HFFc6 (cell line): ENCODE results near the gene GOPC. TPM values are rescaled to one million over a fixed set of nuclear protein-coding genes. Genes with fewer than 3 reads are reported as not detected.

Experiments
- DNase-seq: peaks from one replicate; pipeline ENCODE4 v3.0.0-alpha.2; 2018
- H3K27ac Mint-ChIP-seq: 2 replicates; pipeline ENCODE4 v1.8.0; 2020; ENCODE audit warnings: mild to moderate bottlenecking, mixed read lengths
- H3K27me3 Mint-ChIP-seq: 2 replicates; pipeline ENCODE4 v1.8.0; 2021; ENCODE audit warnings: mild to moderate bottlenecking, moderate library complexity, mixed read lengths; ENCODE audit not compliant: insufficient read depth
- H3K36me3 Mint-ChIP-seq: 2 replicates; pipeline ENCODE4 v1.8.0; 2021; ENCODE audit warnings: low read depth, mixed read lengths
- H3K4me1 Mint-ChIP-seq: 2 replicates; pipeline ENCODE4 v1.8.0; 2020; ENCODE audit warnings: low read depth, mixed read lengths
- H3K4me3 Mint-ChIP-seq: 2 replicates; pipeline ENCODE4 v1.8.0; 2020; ENCODE audit warnings: mild to moderate bottlenecking, moderate library complexity, mixed read lengths
- H3K9me3 Mint-ChIP-seq: 2 replicates; pipeline ENCODE4 v1.8.0; 2020; ENCODE audit warnings: mild to moderate bottlenecking, mixed read lengths
- CTCF ChIP-seq: fragments of 200-600 bp; sonication (generic); IDR thresholded peaks from 2 replicates; pipeline ENCODE4 v1.5.0; 2021; ENCODE audit warnings: antibody characterized with exemption, mild to moderate bottlenecking
- total RNA-seq, 6 experiments: library from RNA; stranded (reverse); fragmentation: NEBNext Ultra II Directional; extraction: Animal tissue kit (Norgen Biotek cat#: 25700); gene quantifications; 2 replicates in 1 of 6; 3 replicates in 5 of 6; pipeline ENCODE4 v1.2.3, GENCODE V29; 2021

GOPC gene
- total RNA-seq, 6 experiments from 2014 or later: 40.5 to 51.8 (median 45.4) TPM

GRCh38 chr6:117568831-117569410 lies 33.4 kb downstream of the GOPC start:
- Mint-ChIP-seq H3K4me3 (no peak overlapping the region), H3K4me1 (no peaks in the 10 kb centered on the region), H3K27ac (no peak overlapping the region), H3K9me3 (no peaks in the 10 kb centered on the region), H3K27me3 (no peaks in the 10 kb centered on the region), H3K36me3 (peaks cover 17% of the 10 kb centered on the region)
- no peak for DNase-seq
- TF ChIP-seq CTCF: no peak

GRCh38 chr6:117568247-117568646 lies 34.1 kb downstream of the GOPC start:
- no peaks in the 10 kb centered on the region for H3K27me3 Mint-ChIP-seq
- no peaks in the 10 kb centered on the region for H3K9me3 Mint-ChIP-seq
- peaks cover 14% of the 10 kb centered on the region for H3K36me3 Mint-ChIP-seq
- no peak overlapping the region for H3K27ac Mint-ChIP-seq
- TF ChIP-seq CTCF: no peak
- H3K4me1 Mint-ChIP-seq: peaks cover under 1% of the 10 kb centered on the region
- DNase-seq: no peak
- no peak overlapping the region for H3K4me3 Mint-ChIP-seq

DNA sequence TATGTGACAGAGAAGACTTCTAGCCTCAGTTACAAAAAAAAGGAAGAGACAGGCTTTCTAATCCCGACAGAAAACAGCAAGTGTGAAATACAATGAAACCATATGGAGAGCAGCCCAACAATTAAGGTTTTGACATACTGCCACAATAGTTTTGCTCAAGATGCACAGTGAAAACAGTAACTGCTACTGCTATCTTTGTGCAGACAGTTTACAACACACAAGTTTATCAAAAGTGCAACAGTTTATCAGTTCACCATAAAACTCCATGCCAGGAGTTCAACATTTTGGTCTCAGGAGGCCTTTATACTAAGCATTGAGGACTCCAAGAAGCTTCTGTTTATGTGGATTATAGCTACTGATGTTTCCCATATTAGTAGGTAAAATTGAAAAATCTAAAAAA lies 37.6 kb downstream of the GOPC start:
- Mint-ChIP-seq H3K4me1 (peaks cover 24% of the 10 kb centered on the region), H3K9me3 (no peaks in the 10 kb centered on the region), H3K27ac (no peak overlapping the region), H3K27me3 (no peaks in the 10 kb centered on the region), H3K36me3 (peaks cover 11% of the 10 kb centered on the region), H3K4me3 (no peak overlapping the region)
- DNase-seq: no peak
- TF ChIP-seq CTCF: no peak

- H3K27me3 Mint-ChIP-seq: no peaks in the 10 kb centered on the region
- no peak overlapping the region for H3K4me3 Mint-ChIP-seq
- no peak for TF ChIP-seq CTCF
- H3K36me3 Mint-ChIP-seq: peaks cover 14% of the 10 kb centered on the region
- no peaks in the 10 kb centered on the region for H3K9me3 Mint-ChIP-seq
- no peak overlapping the region for H3K27ac Mint-ChIP-seq
- H3K4me1 Mint-ChIP-seq: peaks cover 35% of the 10 kb centered on the region
- DNase-seq: no peak
Measured at GRCh38 chr6:117561128-117561527, 41.2 kb downstream of the GOPC start.

GRCh38 chr6:117559299-117559698 lies 43.0 kb downstream of the GOPC start:
- Mint-ChIP-seq H3K4me1 (peaks cover 48% of the 10 kb centered on the region), H3K36me3 (peaks cover 14% of the 10 kb centered on the region), H3K27me3 (no peaks in the 10 kb centered on the region), H3K9me3 (no peaks in the 10 kb centered on the region), H3K27ac (peak overlapping the region; percentile 19; the same call in 1 of the 2 replicates), H3K4me3 (no peak overlapping the region)
- no peak for DNase-seq
- TF ChIP-seq CTCF: no peak

DNA sequence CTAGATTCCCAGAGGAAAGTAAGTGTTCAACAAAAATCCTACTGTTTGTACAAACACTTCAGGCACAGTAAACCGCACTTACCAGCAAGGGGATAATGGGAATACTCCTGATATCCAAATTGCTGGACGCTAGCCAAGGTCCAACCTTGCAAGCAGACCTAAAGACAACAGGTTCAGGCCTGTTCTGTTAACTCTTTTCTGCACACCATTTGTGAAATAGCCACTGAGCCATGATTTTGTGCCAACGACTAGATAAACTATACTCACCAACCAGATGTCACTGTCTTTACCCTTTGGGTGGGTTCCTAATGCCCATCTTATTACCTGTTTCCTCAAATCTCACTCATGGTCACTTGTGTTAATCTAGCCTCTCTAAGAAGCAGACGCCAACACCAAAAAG lies 43.5 kb downstream of the GOPC start:
- Mint-ChIP-seq H3K27me3 (no peaks in the 10 kb centered on the region), H3K4me3 (no peak overlapping the region), H3K36me3 (peaks cover 14% of the 10 kb centered on the region), H3K9me3 (no peaks in the 10 kb centered on the region), H3K4me1 (peaks cover 48% of the 10 kb centered on the region), H3K27ac (peak overlapping the region; percentile 19; the same call in 1 of the 2 replicates)
- no peak for DNase-seq
- no peak for TF ChIP-seq CTCF
